NCI-H1092 (cell line): ENCODE results near the gene ITGA11.

Experiments used
- DNase-seq: peaks from one replicate; lab custom pipeline; 2025; lab: John Stamatoyannopoulos, UW

Gene ITGA11

GRCh38 chr15:68328964-68329363 is 103.0 kb downstream of the ITGA11 start:
- DNase-seq = no peak

- no peak for DNase-seq
Measured at GRCh38 chr15:68328443-68328842, 103.5 kb downstream of the ITGA11 start.

- DNase-seq = no peak
Measured at GRCh38 chr15:68326711-68327354, 105.1 kb downstream of the ITGA11 start.

- no peak for DNase-seq
Measured at GRCh38 chr15:68325726-68326125, 106.2 kb downstream of the ITGA11 start.

- DNase-seq = no peak
Measured at GRCh38 chr15:68322796-68323195, 109.2 kb downstream of the ITGA11 start.

GRCh38 chr15:68321229-68321628 is 110.7 kb downstream of the ITGA11 start:
- DNase-seq = no peak

- DNase-seq = no peak
Measured at GRCh38 chr15:68319997-68320396, 112.0 kb downstream of the ITGA11 start.

- DNase-seq = no peak
Measured at GRCh38 chr15:68318931-68319909, 112.7 kb downstream of the ITGA11 start.

- DNase-seq = no peak
Measured at GRCh38 chr15:68318008-68318835, 113.7 kb downstream of the ITGA11 start.

GRCh38 chr15:68317281-68318007 is 114.5 kb downstream of the ITGA11 start:
- no peak for DNase-seq

- no peak for DNase-seq
Measured at GRCh38 chr15:68316061-68316804, 115.7 kb downstream of the ITGA11 start.

- DNase-seq = no peak
Measured at GRCh38 chr15:68315495-68316031, 116.4 kb downstream of the ITGA11 start.

GRCh38 chr15:68315035-68315434 is 116.9 kb downstream of the ITGA11 start:
- no peak for DNase-seq

- no peak for DNase-seq
Measured at GRCh38 chr15:68314563-68314962, 117.4 kb downstream of the ITGA11 start.

- no peak for DNase-seq
Measured at GRCh38 chr15:68313501-68314410, 118.2 kb downstream of the ITGA11 start.

GRCh38 chr15:68312701-68313204 is 119.2 kb downstream of the ITGA11 start:
- no peak for DNase-seq

GRCh38 chr15:68311859-68312557 is 120.0 kb downstream of the ITGA11 start:
- DNase-seq = no peak

GRCh38 chr15:68311464-68311835 is 120.5 kb downstream of the ITGA11 start:
- no peak for DNase-seq
